GM12878 (cell line): ENCODE measurements around the gene STON2. TPM values are rescaled to one million over a fixed set of nuclear protein-coding genes. Genes with fewer than 3 reads are reported as not detected.

ENCODE experiments used
- ATAC-seq: fragments of 200-7000 bp; cut with Tn5 transposase; 3 replicates; pipeline ENCODE4 v1.9.1; 2020; ENCODE audit warnings: mild to moderate bottlenecking, moderate library complexity
- BruUV-seq: library from RNA; stranded (reverse); fragments of 400-500 nt; replicated peaks from 2 replicates; lab custom pipeline; 2021; lab: Mats Ljungman, UMichigan
- CTCF ChIA-PET: fragments of 300-600 bp; sonication (Branson Sonifier 250); formaldehyde crosslinking; extraction: SDS; loops from one replicate; lab custom pipeline; 2021; ENCODE audit warnings: inconsistent platforms; lab: Yijun Ruan, JAX
- POLR2A ChIA-PET: fragments of 350-600 bp; formaldehyde crosslinking; extraction: SDS; loops from one replicate; lab custom pipeline; 2021; ENCODE audit warnings: inconsistent platforms; lab: Charles Lee
- RAD21 ChIA-PET: fragments of 300-600 bp; sonication (Branson Sonifier 250); formaldehyde crosslinking; loops from one replicate; lab custom pipeline; 2023; ENCODE audit warnings: antibody characterized with exemption; ENCODE audit not compliant: unreplicated experiment; lab: Charles Lee
- SMC1A ChIA-PET: fragments of 300-600 bp; sonication (Branson Sonifier 250); formaldehyde crosslinking; loops from one replicate; lab custom pipeline; 2023; ENCODE audit not compliant: unreplicated experiment, uncharacterized antibody; lab: Charles Lee
- DNase-seq: peaks from one replicate; pipeline ENCODE4 v3.0.0-alpha.2; 2011; ENCODE audit warnings: low read depth, low spot score
- FAIRE-seq: peaks from 3 replicates; lab custom pipeline; 2011; peaks lifted over from hg19 to GRCh38; lab: Jason Lieb, UNC
- H2AFZ ChIP-seq: 2 replicates; pipeline ENCODE4 v1.6.0; 2011; ENCODE audit warnings: low read depth, low read length, control low read depth; ENCODE audit not compliant: control insufficient read depth
- H3K27ac ChIP-seq: 2 replicates; pipeline ENCODE4 v1.5.1; 2011; ENCODE audit warnings: control low read depth; ENCODE audit not compliant: control insufficient read depth, insufficient read depth
- H3K27me3 ChIP-seq, 2 experiments: replicated peaks in 1 of 2; 2 replicates each; pipeline versions ENCODE4 v1.6.0 to v1.6.1; 2011; ENCODE audit warnings: low read length in 1 of 2; ENCODE audit not compliant: control insufficient read depth in 2 of 2, insufficient read depth in 2 of 2
- H3K36me3 ChIP-seq, 2 experiments: 2 replicates each; pipeline ENCODE4 v1.5.1; 2011; ENCODE audit warnings: low read length in 1 of 2; ENCODE audit not compliant: control insufficient read depth in 2 of 2, insufficient read depth in 2 of 2
- H3K4me1 ChIP-seq: 2 replicates; pipeline ENCODE4 v1.6.1; 2011; ENCODE audit warnings: mild to moderate bottlenecking, low read length, moderate library complexity, mixed read lengths; ENCODE audit not compliant: control insufficient read depth, insufficient read depth
- H3K4me2 ChIP-seq: 2 replicates; pipeline ENCODE4 v1.6.0; 2011; ENCODE audit warnings: control low read depth; ENCODE audit not compliant: control insufficient read depth, insufficient read depth
- H3K4me3 ChIP-seq: fragments of 200-600 bp; sonication (generic); 2 replicates; pipeline ENCODE4 v1.5.1; 2016
- H3K79me2 ChIP-seq: 2 replicates; pipeline ENCODE4 v1.6.0; 2011; ENCODE audit warnings: low read length; ENCODE audit not compliant: control insufficient read depth, insufficient read depth
- H3K9ac ChIP-seq: 2 replicates; pipeline ENCODE4 v1.8.0; 2011; ENCODE audit warnings: low read length, control low read depth, mixed read lengths; ENCODE audit not compliant: control insufficient read depth, insufficient read depth
- H3K9me3 ChIP-seq: replicated peaks from 3 replicates; pipeline ENCODE4 v1.5.1; 2011; ENCODE audit warnings: mild to moderate bottlenecking, low read length; ENCODE audit not compliant: control insufficient read depth, insufficient read depth
- H4K20me1 ChIP-seq: 2 replicates; pipeline ENCODE4 v1.6.0; 2011; ENCODE audit not compliant: control insufficient read depth, insufficient read depth
- ATF2 ChIP-seq: IDR thresholded peaks from 2 replicates; pipeline ENCODE4 v1.6.1; 2012; ENCODE audit warnings: low read length, inconsistent platforms
- CBX3 ChIP-seq: fragments of 200-600 bp; sonication (generic); IDR thresholded peaks from 2 replicates; pipeline ENCODE4 v1.6.1; 2016; ENCODE audit warnings: low read depth, borderline replicate concordance
- DPF2 ChIP-seq: fragments of 450-650 bp; IDR thresholded peaks from 2 replicates; pipeline ENCODE4 v1.6.1; 2017; ENCODE audit warnings: mild to moderate bottlenecking
- MEF2B ChIP-seq: fragments of 450-650 bp; IDR thresholded peaks from 2 replicates; pipeline ENCODE4 v1.6.1; 2018; ENCODE audit warnings: mild to moderate bottlenecking, moderate library complexity; ENCODE audit not compliant: partially characterized antibody, poor library complexity, severe bottlenecking
- NFIC ChIP-seq: IDR thresholded peaks from 2 replicates; pipeline ENCODE4 v1.6.1; 2012; ENCODE audit warnings: low read depth, mild to moderate bottlenecking, inconsistent platforms, low read length, moderate library complexity
- NKRF ChIP-seq: fragments of 450-650 bp; conservative IDR thresholded peaks from 2 replicates; pipeline ENCODE4 v1.6.1; 2017; ENCODE audit warnings: mild to moderate bottlenecking, moderate library complexity
- POU2F2 ChIP-seq: IDR thresholded peaks from 3 replicates; pipeline ENCODE4 v1.6.1; 2011; ENCODE audit warnings: low read depth, mild to moderate bottlenecking, low read length, borderline replicate concordance
- RAD21 ChIP-seq: IDR thresholded peaks from 2 replicates; pipeline ENCODE4 v1.6.1; 2011; ENCODE audit warnings: mild to moderate bottlenecking, low read depth, low read length, moderate library complexity; ENCODE audit not compliant: insufficient read depth
- RAD51 ChIP-seq: fragments of 450-650 bp; IDR thresholded peaks from 2 replicates; pipeline ENCODE4 v1.6.1; 2016; ENCODE audit warnings: moderate library complexity, mild to moderate bottlenecking, inconsistent platforms
- RB1 ChIP-seq: fragments of 450-650 bp; formaldehyde crosslinking; IDR thresholded peaks from 2 replicates; pipeline ENCODE4 v1.6.1; 2017; ENCODE audit warnings: mild to moderate bottlenecking, borderline replicate concordance
- RCOR1 ChIP-seq: conservative IDR thresholded peaks from 2 replicates; pipeline ENCODE4 v1.6.1; 2012; ENCODE audit warnings: low read depth, low read length, improper control_type of control experiment
- RELB ChIP-seq: fragments of 450-650 bp; IDR thresholded peaks from 2 replicates; pipeline ENCODE4 v1.6.1; 2017; ENCODE audit warnings: low read depth, mild to moderate bottlenecking, moderate library complexity
- RFX5 ChIP-seq: IDR thresholded peaks from 2 replicates; pipeline ENCODE4 v1.6.1; 2011; ENCODE audit warnings: low read depth, low read length, improper control_type of control experiment
- SIN3A ChIP-seq: IDR thresholded peaks from 2 replicates; pipeline ENCODE4 v1.6.1; 2012; ENCODE audit warnings: low read depth, low read length, improper control_type of control experiment
- SIX5 ChIP-seq: IDR thresholded peaks from 2 replicates; pipeline ENCODE4 v1.6.1; 2011; ENCODE audit warnings: mild to moderate bottlenecking, low read depth, low read length, moderate library complexity; ENCODE audit not compliant: severe bottlenecking
- ZNF592 ChIP-seq: fragments of 450-650 bp; IDR thresholded peaks from 2 replicates; pipeline ENCODE4 v1.6.1; 2017; ENCODE audit warnings: mild to moderate bottlenecking, moderate library complexity
- WGBS: methylation state at CpG from one replicate; pipeline ENCODE4 v1.1.6; 2016; ENCODE audit warnings: low lambda C conversion rate; ENCODE audit not compliant: insufficient replicate concordance, insufficient coverage; ENCODE audit errors: missing lambda C conversion rate; 5-methylcytosine and 5-hydroxymethylcytosine counted together
- in situ Hi-C: fragments of 300-500 bp; cut with MboI; formaldehyde crosslinking; loops from 9 replicates; pipeline ENCODE4 v1.14.3; 2018; ENCODE audit warnings: mixed read lengths
- intact Hi-C: fragments of 100-400 bp; cut with micrococcal nuclease; formaldehyde crosslinking; loops from one replicate; pipeline ENCODE4 v1.14.2; 2022; ENCODE audit not compliant: unreplicated experiment
- polyA plus RNA-seq, 11 experiments: library from polyadenylated mRNA; depleted of rRNA in 4 of 11; unstranded in 6 of 11; stranded (reverse) in 5 of 11; fragments of >200 nt; fragmentation: Nextera tagmentation in 4 of 11; fragmentation: Illumina TruSeq in 1 of 11; extraction: Ambion mirVana in 4 of 11; extraction: Trizol in 1 of 11; gene quantifications; 1 replicate in 1 of 11; 2 replicates in 10 of 11; pipeline versions ENCODE4 v1.2.1 to v1.2.3, GENCODE V29; 2011 to 2016; ENCODE audit warnings: inconsistent platforms in 2 of 11, missing spikeins in 2 of 11, low read depth in 1 of 11
- total RNA-seq, 4 experiments: library from RNA; depleted of rRNA in 3 of 4; stranded (reverse); fragments of >200 nt in 3 of 4; fragmentation: Illumina TruSeq in 1 of 4; extraction: Trizol in 1 of 4; gene quantifications; 2 replicates each; pipeline versions ENCODE4 v1.2.1 to v1.2.3, GENCODE V29; 2013 to 2021

STON2 gene
- total and polyA plus RNA-seq, 10 of the 15 experiments (the other 5 are each of a cell fraction or from before 2014, with no cell fraction given), result 0.03 to 0.13 (median 0.03) TPM; not detected in 7

- intact Hi-C loops, result no loop called here
Observed at GRCh38 chr14:81305065-81305464, 95.1 kb downstream of the STON2 start.

More at GRCh38 chr14:81305065-81305464, 95.1 kb downstream of the STON2 start:
- H3K27me3 ChIP-seq, result no peaks in the 10 kb centered on the region
- H3K36me3 ChIP-seq, result no peaks in the 10 kb centered on the region
- ChIA-PET CTCF (interaction anchor here (1.2 to 1.6 kb wide), 2 partner anchors 36 to 148 kb away, joined by 3 to 4 read pairs; no protein-coding TSS in a partner anchor), SMC1A (interaction anchor here (0.8 to 1.7 kb wide), 3 partner anchors 8 to 160 kb away, joined by 3 to 6 read pairs (median 3); no protein-coding TSS in a partner anchor), POLR2A (no interaction called here), RAD21 (no interaction called here)
- no peaks in the 10 kb centered on the region for H3K79me2 ChIP-seq
- H4K20me1 ChIP-seq, result no peaks in the 10 kb centered on the region
- BruUV-seq, result no TSS peak
- no peak for FAIRE-seq
- TF ChIP-seq SIX5 (no peak), RAD21 (no peak), ZNF592 (no peak), RB1 (no peak), RFX5 (no peak), NFIC (no peak), CBX3 (no peak), MEF2B (no peak), RCOR1 (no peak), NKRF (no peak), DPF2 (no peak), ATF2 (no peak), POU2F2 (no peak), SIN3A (no peak), RELB (no peak), RAD51 (no peak)
- H2AFZ ChIP-seq, result no peak overlapping the region
- no peak overlapping the region for H3K4me3 ChIP-seq
- H3K27ac ChIP-seq, result no peak overlapping the region
- in situ Hi-C loops, result no loop called here
- H3K4me1 ChIP-seq, result peaks cover 7% of the 10 kb centered on the region
- no peak overlapping the region for H3K9ac ChIP-seq
- H3K9me3 ChIP-seq, result no peaks in the 10 kb centered on the region
- H3K4me2 ChIP-seq, result no peak overlapping the region
- ATAC-seq, result no peak
- no peak for DNase-seq
- 62% methylated on average over 4 of the region's 4 CpGs for WGBS
